ENCODE measurements around the gene RPS21. TPM values are rescaled to one million over a fixed set of nuclear protein-coding genes. Genes with fewer than 3 reads are reported as not detected.

RPS21 gene
- total and polyA plus RNA-seq, 10 donors: 1,168 to 11,722 (median 3,328) TPM

GRCh38 chr20:62362991-62363919 is 23.6 kb upstream of the RPS21 start:
- H3K4me3 ChIP-seq: no peak overlapping the region
- no peak for TF ChIP-seq POLR2AphosphoS5 (IDR thresholded peaks at IDR 0.05)
- TF ChIP-seq POLR2A (IDR thresholded peaks at IDR 0.05): no peak
- TF ChIP-seq CTCF (IDR thresholded peaks at IDR 0.05 in 8 of 11, conservative IDR thresholded peaks at IDR 0.05 in 3 of 11): peak in 1 of 11 experiments; percentile 2
- no peaks in the 10 kb centered on the region for H3K9me3 ChIP-seq
- peaks cover 0 to 34% (median 21%) of the 10 kb centered on the region in 7 donors for H3K27me3 ChIP-seq (replicated peaks in 1 of 7)
- intact Hi-C loops (cut with DNase I; ENCODE audit: low total_unique reads): no loop called here
- DNase-seq: no peak
- peaks cover 0 to 19% (median 0%) of the 10 kb centered on the region in 6 donors for H3K36me3 ChIP-seq
- H3K4me1 ChIP-seq: peaks cover 14 to 92% (median 68%) of the 10 kb centered on the region in 6 donors
- 79 to 88% (median 80%) methylated on average over 8 to 20 of the region's 20 CpGs for WGBS, 5 donors
- peak overlapping the region in 5 of 8 donors; percentile 20 to 86 (median 82) for H3K27ac ChIP-seq

- H3K27me3 ChIP-seq (replicated peaks in 1 of 7): peaks cover 0 to 43% (median 31%) of the 10 kb centered on the region in 7 donors
- 73 to 84% (median 78%) methylated on average over 13 to 22 of the region's 22 CpGs for WGBS, 5 donors
- no peaks in the 10 kb centered on the region for H3K9me3 ChIP-seq
- peaks cover 0 to 19% (median 0%) of the 10 kb centered on the region in 6 donors for H3K36me3 ChIP-seq
- peak in 2 of 3 donors; percentile 33 to 55 for TF ChIP-seq POLR2AphosphoS5 (IDR thresholded peaks at IDR 0.05)
- no peak for TF ChIP-seq CTCF (IDR thresholded peaks at IDR 0.05 in 8 of 11, conservative IDR thresholded peaks at IDR 0.05 in 3 of 11)
- TF ChIP-seq POLR2A (IDR thresholded peaks at IDR 0.05): no peak
- peak overlapping the region in 7 of 8 donors; percentile 36 to 86 (median 74) for H3K27ac ChIP-seq
- DNase-seq: no peak
- H3K4me1 ChIP-seq: peaks cover 13 to 92% (median 69%) of the 10 kb centered on the region in 6 donors
- H3K4me3 ChIP-seq: peak overlapping the region in 5 of 8 donors; percentile 13 to 90 (median 70)
- intact Hi-C loops (cut with DNase I; ENCODE audit: low total_unique reads): no loop called here
Measured at GRCh38 chr20:62363920-62364851, 22.7 kb upstream of the RPS21 start.

GRCh38 chr20:62364911-62365736 is 21.8 kb upstream of the RPS21 start:
- intact Hi-C loops (cut with DNase I; ENCODE audit: low total_unique reads): no loop called here
- Histone ChIP-seq H3K36me3 (peaks cover 0 to 19% (median 0%) of the 10 kb centered on the region in 6 donors), H3K4me1 (peaks cover 13 to 93% (median 69%) of the 10 kb centered on the region in 6 donors), H3K4me3 (peak overlapping the region in 6 of 8 donors; percentile 58 to 90 (median 66)), H3K27ac (peak overlapping the region in 7 of 8 donors; percentile 36 to 86 (median 74)), H3K27me3 (replicated peaks in 1 of 7) (peaks cover 0 to 53% (median 32%) of the 10 kb centered on the region in 7 donors), H3K9me3 (no peaks in the 10 kb centered on the region)
- no peak for DNase-seq
- 67 to 83% (median 77%) methylated on average over 23 to 27 of the region's 27 CpGs for WGBS, 5 donors
- no peak for TF ChIP-seq POLR2A (IDR thresholded peaks at IDR 0.05)
- TF ChIP-seq CTCF (IDR thresholded peaks at IDR 0.05 in 8 of 11, conservative IDR thresholded peaks at IDR 0.05 in 3 of 11): no peak
- TF ChIP-seq POLR2AphosphoS5 (IDR thresholded peaks at IDR 0.05): peak in 1 of 3 donors; percentile 48
